H9 (cell line): ENCODE data around the gene WDR38. TPM values are rescaled to one million over a fixed set of nuclear protein-coding genes. Genes with fewer than 3 reads are reported as not detected.

Experiments used
- DNase-seq: peaks from one replicate; pipeline ENCODE4 v3.0.0-alpha.2; 2017
- H2AFZ ChIP-seq: one replicate; pipeline ENCODE4 v1.6.1; 2013; ENCODE audit warnings: mild to moderate bottlenecking, low read length, control low read depth, moderate library complexity
- H2AK5ac ChIP-seq: 2 replicates; pipeline ENCODE4 v1.6.1; 2013; ENCODE audit warnings: low read length, control low read depth, mixed read lengths; ENCODE audit not compliant: insufficient read length
- H2BK120ac ChIP-seq: one replicate; pipeline ENCODE4 v1.6.1; 2013; ENCODE audit warnings: low read depth, mild to moderate bottlenecking, low read length, control low read depth, inconsistent platforms; ENCODE audit not compliant: poor library complexity, severe bottlenecking
- H2BK12ac ChIP-seq: 2 replicates; pipeline ENCODE4 v1.6.1; 2013; ENCODE audit warnings: low read length, control low read depth, mixed read lengths, low read depth; ENCODE audit not compliant: insufficient read length
- H2BK15ac ChIP-seq: 2 replicates; pipeline ENCODE4 v1.6.1; 2013; ENCODE audit warnings: low read depth, low read length, control low read depth
- H2BK20ac ChIP-seq: one replicate; pipeline ENCODE4 v1.6.1; 2013; ENCODE audit warnings: low read depth, mild to moderate bottlenecking, low read length, control low read depth, inconsistent platforms; ENCODE audit not compliant: poor library complexity, severe bottlenecking
- H2BK5ac ChIP-seq: 2 replicates; pipeline ENCODE4 v1.6.1; 2013; ENCODE audit warnings: low read length, control low read depth, mixed read lengths; ENCODE audit not compliant: insufficient read length
- H3K14ac ChIP-seq: 2 replicates; pipeline ENCODE4 v1.6.1; 2013; ENCODE audit warnings: low read length, control low read depth; ENCODE audit not compliant: insufficient read depth
- H3K18ac ChIP-seq: 2 replicates; pipeline ENCODE4 v1.6.1; 2013; ENCODE audit warnings: low read depth, mild to moderate bottlenecking, mixed read lengths, low read length, control low read depth; ENCODE audit not compliant: insufficient read length
- H3K23ac ChIP-seq: 2 replicates; pipeline ENCODE4 v1.6.1; 2013; ENCODE audit warnings: low read length, control low read depth, mixed read lengths, low read depth; ENCODE audit not compliant: insufficient read length
- H3K23me2 ChIP-seq: 2 replicates; pipeline ENCODE4 v1.6.1; 2013; ENCODE audit warnings: low read depth, mild to moderate bottlenecking, mixed read lengths, low read length, control low read depth; ENCODE audit not compliant: insufficient read length, poor library complexity, severe bottlenecking
- H3K27ac ChIP-seq: 2 replicates; pipeline ENCODE4 v1.5.1; 2013; ENCODE audit warnings: low read length, control low read depth, mixed read lengths, low read depth; ENCODE audit not compliant: insufficient read length
- H3K27me3 ChIP-seq: 2 replicates; pipeline ENCODE4 v1.6.1; 2013; ENCODE audit warnings: low read length, control low read depth, inconsistent platforms; ENCODE audit not compliant: insufficient read depth
- H3K4ac ChIP-seq: 2 replicates; pipeline ENCODE4 v1.6.1; 2013; ENCODE audit warnings: low read depth, mild to moderate bottlenecking, control low read depth, inconsistent platforms, low read length, moderate library complexity
- H3K4me1 ChIP-seq: 2 replicates; pipeline ENCODE4 v1.6.1; 2013; ENCODE audit warnings: low read length, control low read depth, inconsistent platforms; ENCODE audit not compliant: insufficient read depth
- H3K4me2 ChIP-seq: 2 replicates; pipeline ENCODE4 v1.6.1; 2013; ENCODE audit warnings: low read length, control low read depth, mixed read lengths; ENCODE audit not compliant: insufficient read length, insufficient read depth
- H3K56ac ChIP-seq: 2 replicates; pipeline ENCODE4 v1.6.1; 2013; ENCODE audit warnings: low read depth, mild to moderate bottlenecking, mixed read lengths, low read length, control low read depth; ENCODE audit not compliant: insufficient read length
- H3K79me1 ChIP-seq: 2 replicates; pipeline ENCODE4 v1.6.1; 2013; ENCODE audit warnings: low read depth, mild to moderate bottlenecking, moderate library complexity, low read length, control low read depth, inconsistent platforms; ENCODE audit not compliant: insufficient read depth, poor library complexity, severe bottlenecking
- H3K79me2 ChIP-seq: 2 replicates; pipeline ENCODE4 v1.6.1; 2013; ENCODE audit warnings: low read length, control low read depth, inconsistent platforms; ENCODE audit not compliant: insufficient read depth
- H3K9ac ChIP-seq: 2 replicates; pipeline ENCODE4 v1.6.1; 2013; ENCODE audit warnings: low read length, control low read depth, mixed read lengths; ENCODE audit not compliant: insufficient read length; ENCODE audit errors: extremely low read depth
- H3K9me3 ChIP-seq: one replicate; pipeline ENCODE4 v1.6.1; 2013; ENCODE audit warnings: low read depth, low read length, inconsistent platforms; ENCODE audit not compliant: control insufficient read depth
- H3T11ph ChIP-seq: one replicate; pipeline ENCODE4 v1.6.1; 2013; ENCODE audit warnings: mild to moderate bottlenecking, low read length, control low read depth, inconsistent platforms
- H4K20me1 ChIP-seq: one replicate; pipeline ENCODE4 v1.6.1; 2013; ENCODE audit not compliant: control insufficient read depth, insufficient read length, insufficient read depth
- H4K5ac ChIP-seq: 2 replicates; pipeline ENCODE4 v1.6.1; 2013; ENCODE audit warnings: low read depth, mild to moderate bottlenecking, mixed read lengths, low read length, control low read depth; ENCODE audit not compliant: insufficient read length
- H4K8ac ChIP-seq: replicated peaks from 2 replicates; pipeline ENCODE4 v1.6.1; 2013; ENCODE audit warnings: low read length, control low read depth, mixed read lengths, low read depth; ENCODE audit not compliant: insufficient read length
- H4K91ac ChIP-seq: 2 replicates; pipeline ENCODE4 v1.6.1; 2013; ENCODE audit warnings: low read depth, mild to moderate bottlenecking, moderate library complexity, mixed read lengths, low read length, control low read depth; ENCODE audit not compliant: insufficient read length
- H3K27ac Mint-ChIP-seq, 3 experiments: 2 replicates in 2 of 3; 3 replicates in 1 of 3; pipeline ENCODE4 v1.8.0; 2020 to 2021; ENCODE audit warnings: mixed read lengths in 3 of 3, mild to moderate bottlenecking in 1 of 3, moderate library complexity in 1 of 3
- H3K27me3 Mint-ChIP-seq: 2 replicates; pipeline ENCODE4 v1.8.0; 2021; ENCODE audit warnings: low read depth, mild to moderate bottlenecking, moderate library complexity, mixed read lengths
- H3K36me3 Mint-ChIP-seq, 3 experiments: 2 replicates in 2 of 3; 3 replicates in 1 of 3; pipeline ENCODE4 v1.8.0; 2020 to 2021; ENCODE audit warnings: low read depth in 3 of 3, mixed read lengths in 3 of 3; ENCODE audit not compliant: insufficient read depth in 1 of 3
- H3K4me1 Mint-ChIP-seq, 2 experiments: 2 replicates each; pipeline ENCODE4 v1.8.0; 2020; ENCODE audit warnings: mixed read lengths in 2 of 2
- H3K4me3 Mint-ChIP-seq, 2 experiments: 2 replicates in 1 of 2; 3 replicates in 1 of 2; pipeline ENCODE4 v1.8.0; 2020 to 2021; ENCODE audit warnings: mild to moderate bottlenecking in 2 of 2, mixed read lengths in 2 of 2, moderate library complexity in 1 of 2
- H3K9me3 Mint-ChIP-seq, 2 experiments: 2 replicates in 1 of 2; 3 replicates in 1 of 2; pipeline ENCODE4 v1.8.0; 2020; ENCODE audit warnings: mild to moderate bottlenecking in 2 of 2, mixed read lengths in 2 of 2, moderate library complexity in 1 of 2
- WGBS: extraction: QIAGEN DNeasy Blood & Tissue Kit; methylation state at CpG from one replicate; pipeline ENCODE4 v1.1.7; 2013; ENCODE audit warnings: missing lambda C conversion rate, low lambda C conversion rate, mixed read lengths; ENCODE audit not compliant: insufficient read length; ENCODE audit errors: extremely low coverage; 5-methylcytosine and 5-hydroxymethylcytosine counted together
- total RNA-seq: library from RNA; stranded (reverse); gene quantifications from 2 replicates; pipeline ENCODE4 v1.2.1, GENCODE V29; 2021
- TF ChIP-seq, protein P1 (sequence below): fragments of 200-600 bp; sonication (generic); conservative IDR thresholded peaks from 3 replicates; pipeline ENCODE4 v1.8.0; 2021; ENCODE audit warnings: antibody characterized with exemption, mild to moderate bottlenecking

The WDR38 gene
- total RNA-seq, 1 experiment from 2014 or later = not detected

DNA sequence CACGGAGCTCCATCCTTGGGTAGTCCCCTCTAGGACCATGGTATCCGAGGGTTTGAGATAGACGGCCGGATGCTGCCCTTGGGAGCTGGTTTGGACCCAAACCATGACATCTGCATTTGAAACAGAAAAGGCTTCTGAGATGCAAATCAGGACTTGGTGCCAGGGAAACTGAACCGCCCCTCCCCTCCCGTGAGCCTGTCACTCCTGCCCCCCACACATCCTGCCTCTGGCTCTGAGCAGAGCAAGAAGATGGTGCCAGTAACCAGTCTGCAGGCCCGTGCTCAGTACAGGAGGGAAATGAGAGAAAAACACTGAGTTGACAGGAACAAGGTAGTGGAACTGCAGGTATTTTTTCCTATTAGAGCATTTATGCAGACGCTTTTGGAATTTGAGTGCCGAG lies 27.2 kb downstream of the WDR38 start:
- no peaks in the 10 kb centered on the region for H3K27me3 Mint-ChIP-seq
- H3T11ph ChIP-seq = no peak overlapping the region
- no peaks in the 10 kb centered on the region for H3K79me1 ChIP-seq
- no peak overlapping the region for H2AK5ac ChIP-seq
- H2BK120ac ChIP-seq = no peak overlapping the region
- H3K9ac ChIP-seq = no peak overlapping the region
- H3K27me3 ChIP-seq = no peaks in the 10 kb centered on the region
- H3K4me3 Mint-ChIP-seq = peak overlapping the region in 1 of 2 experiments; percentile 15; a peak in 2 of 5 replicates
- H3K4me2 ChIP-seq = peak overlapping the region; percentile 15
- H2BK12ac ChIP-seq = no peak overlapping the region
- TF ChIP-seq, protein P1, sequence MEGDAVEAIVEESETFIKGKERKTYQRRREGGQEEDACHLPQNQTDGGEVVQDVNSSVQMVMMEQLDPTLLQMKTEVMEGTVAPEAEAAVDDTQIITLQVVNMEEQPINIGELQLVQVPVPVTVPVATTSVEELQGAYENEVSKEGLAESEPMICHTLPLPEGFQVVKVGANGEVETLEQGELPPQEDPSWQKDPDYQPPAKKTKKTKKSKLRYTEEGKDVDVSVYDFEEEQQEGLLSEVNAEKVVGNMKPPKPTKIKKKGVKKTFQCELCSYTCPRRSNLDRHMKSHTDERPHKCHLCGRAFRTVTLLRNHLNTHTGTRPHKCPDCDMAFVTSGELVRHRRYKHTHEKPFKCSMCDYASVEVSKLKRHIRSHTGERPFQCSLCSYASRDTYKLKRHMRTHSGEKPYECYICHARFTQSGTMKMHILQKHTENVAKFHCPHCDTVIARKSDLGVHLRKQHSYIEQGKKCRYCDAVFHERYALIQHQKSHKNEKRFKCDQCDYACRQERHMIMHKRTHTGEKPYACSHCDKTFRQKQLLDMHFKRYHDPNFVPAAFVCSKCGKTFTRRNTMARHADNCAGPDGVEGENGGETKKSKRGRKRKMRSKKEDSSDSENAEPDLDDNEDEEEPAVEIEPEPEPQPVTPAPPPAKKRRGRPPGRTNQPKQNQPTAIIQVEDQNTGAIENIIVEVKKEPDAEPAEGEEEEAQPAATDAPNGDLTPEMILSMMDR = no peak
- peaks cover 12 to 45% (median 39%) of the 10 kb centered on the region in 3 experiments for H3K36me3 Mint-ChIP-seq
- no peak overlapping the region for H2AFZ ChIP-seq
- H4K91ac ChIP-seq = no peak overlapping the region
- H3K4ac ChIP-seq = no peak overlapping the region
- H3K18ac ChIP-seq = no peak overlapping the region
- no peak overlapping the region for H4K5ac ChIP-seq
- no peaks in the 10 kb centered on the region for H3K9me3 ChIP-seq
- H4K20me1 ChIP-seq = no peaks in the 10 kb centered on the region
- H3K79me2 ChIP-seq = no peaks in the 10 kb centered on the region
- H3K23ac ChIP-seq = no peak overlapping the region
- H3K14ac ChIP-seq = no peak overlapping the region
- H3K27ac ChIP-seq = no peak overlapping the region
- H2BK15ac ChIP-seq = no peak overlapping the region
- H3K4me1 ChIP-seq = peaks cover 14% of the 10 kb centered on the region
- no CpG with 5 or more reads among the region's 9 CpGs for WGBS
- no peak overlapping the region for H2BK20ac ChIP-seq
- no peak overlapping the region for H3K56ac ChIP-seq
- H3K23me2 ChIP-seq = no peaks in the 10 kb centered on the region
- peak; percentile 82 for DNase-seq
- no peaks in the 10 kb centered on the region for H3K9me3 Mint-ChIP-seq
- peaks cover 49 to 50% of the 10 kb centered on the region in 2 experiments for H3K4me1 Mint-ChIP-seq
- H4K8ac ChIP-seq = no peak overlapping the region
- H2BK5ac ChIP-seq = no peak overlapping the region
- H3K27ac Mint-ChIP-seq = peak overlapping the region in 1 of 3 experiments; percentile 83; a peak in 2 of 7 replicates
